ENCODE results near the gene CRCP. TPM values are rescaled to one million over a fixed set of nuclear protein-coding genes. Genes with fewer than 3 reads are reported as not detected.

The CRCP gene
- total RNA-seq, 6 donors from 2014 or later: 31.1 to 91.1 (median 37.3) TPM

DNA sequence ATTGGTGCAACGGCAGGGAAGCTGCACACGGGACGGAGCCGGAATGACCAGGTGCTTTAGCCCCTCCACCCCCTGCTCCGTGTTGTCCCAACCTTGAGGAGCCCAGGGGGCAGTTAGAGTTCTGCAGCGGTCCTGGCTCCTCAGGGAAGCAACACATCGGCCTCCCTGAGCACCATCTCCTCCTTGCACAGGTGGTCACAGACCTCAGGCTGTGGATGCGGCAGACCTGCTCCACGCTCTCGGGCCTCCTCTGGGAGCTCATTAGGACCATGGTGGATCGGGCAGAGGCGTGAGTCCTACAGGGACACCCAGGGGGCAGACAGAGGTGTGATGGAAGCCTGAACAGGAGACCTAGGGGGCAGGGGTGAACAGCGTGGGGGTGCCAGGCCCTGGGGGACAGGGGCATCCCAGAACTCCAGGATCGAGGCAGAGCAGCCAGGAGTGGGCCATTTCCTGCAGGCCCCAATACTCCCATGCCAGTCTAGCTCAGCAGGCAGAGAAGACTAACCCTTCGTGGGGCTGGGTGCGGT is 31.7 kb upstream of the CRCP start:
- Histone ChIP-seq H3K36me3 (peaks cover 0 to 60% (median 41%) of the 10 kb centered on the region in 4 donors), H3K27ac (no peak overlapping the region), H3K4me3 (no peak overlapping the region), H3K27me3 (no peaks in the 10 kb centered on the region), H3K9me3 (no peaks in the 10 kb centered on the region), H3K4me1 (peaks cover 0 to 14% (median 8%) of the 10 kb centered on the region in 4 donors)
- TF ChIP-seq EP300 (IDR thresholded peaks at IDR 0.05): no peak
- TF ChIP-seq, protein P1, sequence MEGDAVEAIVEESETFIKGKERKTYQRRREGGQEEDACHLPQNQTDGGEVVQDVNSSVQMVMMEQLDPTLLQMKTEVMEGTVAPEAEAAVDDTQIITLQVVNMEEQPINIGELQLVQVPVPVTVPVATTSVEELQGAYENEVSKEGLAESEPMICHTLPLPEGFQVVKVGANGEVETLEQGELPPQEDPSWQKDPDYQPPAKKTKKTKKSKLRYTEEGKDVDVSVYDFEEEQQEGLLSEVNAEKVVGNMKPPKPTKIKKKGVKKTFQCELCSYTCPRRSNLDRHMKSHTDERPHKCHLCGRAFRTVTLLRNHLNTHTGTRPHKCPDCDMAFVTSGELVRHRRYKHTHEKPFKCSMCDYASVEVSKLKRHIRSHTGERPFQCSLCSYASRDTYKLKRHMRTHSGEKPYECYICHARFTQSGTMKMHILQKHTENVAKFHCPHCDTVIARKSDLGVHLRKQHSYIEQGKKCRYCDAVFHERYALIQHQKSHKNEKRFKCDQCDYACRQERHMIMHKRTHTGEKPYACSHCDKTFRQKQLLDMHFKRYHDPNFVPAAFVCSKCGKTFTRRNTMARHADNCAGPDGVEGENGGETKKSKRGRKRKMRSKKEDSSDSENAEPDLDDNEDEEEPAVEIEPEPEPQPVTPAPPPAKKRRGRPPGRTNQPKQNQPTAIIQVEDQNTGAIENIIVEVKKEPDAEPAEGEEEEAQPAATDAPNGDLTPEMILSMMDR (IDR thresholded peaks at IDR 0.05): no peak
- TF ChIP-seq POLR2A (IDR thresholded peaks at IDR 0.05): no peak
- TF ChIP-seq POLR2AphosphoS5 (IDR thresholded peaks at IDR 0.05): no peak
- WGBS, 2 donors: 93 to 96% methylated on average over 12 to 16 of the region's 16 CpGs
- DNase-seq (peak in 1 of 2 donors; percentile 45), ATAC-seq (ENCODE audit: low FRiP score in 2 of 2) (no peak)

- H3K4me3 ChIP-seq: no peak overlapping the region
- peaks cover 0 to 11% (median 8%) of the 10 kb centered on the region in 4 donors for H3K4me1 ChIP-seq
- peaks cover 0 to 61% (median 43%) of the 10 kb centered on the region in 4 donors for H3K36me3 ChIP-seq
- TF ChIP-seq POLR2AphosphoS5 (IDR thresholded peaks at IDR 0.05) (no peak), POLR2A (IDR thresholded peaks at IDR 0.05) (no peak), EP300 (IDR thresholded peaks at IDR 0.05) (no peak)
- TF ChIP-seq, protein P1 (IDR thresholded peaks at IDR 0.05): no peak
- WGBS, 2 donors: 94 to 96% methylated on average over 2 of the region's 2 CpGs
- DNase-seq (no peak), ATAC-seq (ENCODE audit: low FRiP score in 2 of 2) (no peak)
- H3K27me3 ChIP-seq: no peaks in the 10 kb centered on the region
- H3K27ac ChIP-seq: no peak overlapping the region
- H3K9me3 ChIP-seq: no peaks in the 10 kb centered on the region
These were observed 31.0 kb upstream of the CRCP start for GRCh38 chr7:66083677-66084076.

- H3K4me3 ChIP-seq: no peak overlapping the region
- peaks cover 0 to 11% (median 8%) of the 10 kb centered on the region in 4 donors for H3K4me1 ChIP-seq
- no peak for ATAC-seq (ENCODE audit: low FRiP score in 2 of 2)
- no peak overlapping the region for H3K27ac ChIP-seq
- peaks cover 4 to 52% (median 30%) of the 10 kb centered on the region in 4 donors for H3K36me3 ChIP-seq
- peak in 1 of 2 donors; percentile 77 for DNase-seq
- no peaks in the 10 kb centered on the region for H3K9me3 ChIP-seq
- no peaks in the 10 kb centered on the region for H3K27me3 ChIP-seq
- WGBS, 2 donors: 91 to 98% methylated on average over 17 to 22 of the region's 32 CpGs
- TF ChIP-seq, protein P1 (IDR thresholded peaks at IDR 0.05): no peak
- no peak for TF ChIP-seq EP300 (IDR thresholded peaks at IDR 0.05)
- TF ChIP-seq POLR2A (IDR thresholded peaks at IDR 0.05): no peak
- TF ChIP-seq POLR2AphosphoS5 (IDR thresholded peaks at IDR 0.05): no peak
These were observed 25.5 kb upstream of the CRCP start for GRCh38 chr7:66088861-66089838.

DNA sequence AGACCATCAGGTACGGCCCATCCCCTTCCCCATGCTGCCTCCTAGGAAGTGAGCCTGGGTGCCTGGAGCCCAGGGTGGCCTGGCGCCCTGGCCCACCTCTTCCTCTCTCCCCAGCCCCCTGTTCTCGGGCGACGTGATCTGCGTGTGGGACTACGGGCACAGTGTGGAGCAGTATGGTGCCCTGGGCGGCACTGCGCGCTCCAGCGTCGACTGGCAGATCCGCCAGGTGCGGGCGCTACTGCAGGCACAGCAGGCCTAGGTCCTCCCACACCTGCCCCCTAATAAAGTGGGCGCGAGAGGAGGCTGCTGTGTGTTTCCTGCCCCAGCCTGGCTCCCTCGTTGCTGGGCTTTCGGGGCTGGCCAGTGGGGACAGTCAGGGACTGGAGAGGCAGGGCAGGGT is 22.0 kb upstream of the CRCP start:
- Histone ChIP-seq H3K27me3 (no peaks in the 10 kb centered on the region), H3K4me1 (no peaks in the 10 kb centered on the region), H3K36me3 (peaks cover 4 to 27% (median 15%) of the 10 kb centered on the region in 4 donors), H3K9me3 (no peaks in the 10 kb centered on the region), H3K4me3 (no peak overlapping the region), H3K27ac (no peak overlapping the region)
- WGBS, 2 donors: 91 to 97% methylated on average over 15 to 18 of the region's 19 CpGs
- peak in 1 of 2 donors; percentile 75 for DNase-seq
- ATAC-seq (ENCODE audit: low FRiP score in 2 of 2): peak in 1 of 2 donors; percentile 54
- no peak for TF ChIP-seq POLR2AphosphoS5 (IDR thresholded peaks at IDR 0.05)
- no peak for TF ChIP-seq POLR2A (IDR thresholded peaks at IDR 0.05)
- no peak for TF ChIP-seq EP300 (IDR thresholded peaks at IDR 0.05)
- TF ChIP-seq, protein P1 (IDR thresholded peaks at IDR 0.05): no peak

Data from upper lobe of left lung (tissue), 6 donors.